DOHH2 (cell line): ENCODE data around the gene IL36A.

ENCODE experiments used
- H3F3A ChIP-seq: fragments of 200-600 bp; sonication (generic), shearing (Covaris generic); 2 replicates; pipeline ENCODE4 v1.6.0; 2016; ENCODE audit warnings: antibody characterized with exemption, mild to moderate bottlenecking; ENCODE audit not compliant: control insufficient read depth, insufficient read depth
- H3K27ac ChIP-seq: fragments of 200-600 bp; sonication (generic); 2 replicates; pipeline ENCODE4 v1.5.1; 2014; ENCODE audit warnings: low read depth, mild to moderate bottlenecking, low read length, moderate library complexity
- H3K27me3 ChIP-seq: fragments of 200-600 bp; sonication (generic); 2 replicates; pipeline ENCODE4 v1.6.1; 2014; ENCODE audit warnings: mild to moderate bottlenecking, low read length, mixed read lengths; ENCODE audit not compliant: control insufficient read depth
- H3K36me3 ChIP-seq: fragments of 200-600 bp; sonication (generic); 2 replicates; pipeline ENCODE4 v1.6.1; 2014; ENCODE audit warnings: mild to moderate bottlenecking, low read length, moderate library complexity, mixed read lengths; ENCODE audit not compliant: control insufficient read depth
- H3K4me1 ChIP-seq: fragments of 200-600 bp; sonication (generic); 2 replicates; pipeline ENCODE4 v1.6.1; 2014; ENCODE audit warnings: mild to moderate bottlenecking, low read length, mixed read lengths; ENCODE audit not compliant: control insufficient read depth
- H3K4me2 ChIP-seq: fragments of 200-600 bp; sonication (generic); 2 replicates; pipeline ENCODE4 v1.6.0; 2014; ENCODE audit warnings: mild to moderate bottlenecking, low read length, moderate library complexity
- H3K4me3 ChIP-seq: fragments of 200-600 bp; sonication (generic); 2 replicates; pipeline ENCODE4 v1.5.1; 2014; ENCODE audit warnings: mild to moderate bottlenecking, low read length, mixed read lengths
- H3K79me2 ChIP-seq: fragments of 200-600 bp; sonication (generic); 2 replicates; pipeline ENCODE4 v1.6.1; 2014; ENCODE audit warnings: mild to moderate bottlenecking, low read length, mixed read lengths; ENCODE audit not compliant: control insufficient read depth
- H3K9me2 ChIP-seq: fragments of 200-600 bp; sonication (generic); replicated peaks from 2 replicates; pipeline ENCODE4 v1.6.1; 2014; ENCODE audit warnings: mild to moderate bottlenecking, low read length, mixed read lengths; ENCODE audit not compliant: control insufficient read depth
- H3K9me3 ChIP-seq: fragments of 200-600 bp; sonication (generic); 2 replicates; pipeline ENCODE4 v1.6.1; 2014; ENCODE audit warnings: antibody characterized with exemption, low read length, mixed read lengths; ENCODE audit not compliant: control insufficient read depth, insufficient read depth
- H4K20me1 ChIP-seq: fragments of 200-600 bp; sonication (generic); 2 replicates; pipeline ENCODE4 v1.6.0; 2014; ENCODE audit warnings: low read depth, mild to moderate bottlenecking, antibody characterized with exemption, low read length, moderate library complexity; ENCODE audit not compliant: control insufficient read depth, insufficient read depth
- EZH2phosphoT487 ChIP-seq: fragments of 200-600 bp; sonication (generic); IDR thresholded peaks from 2 replicates; pipeline ENCODE4 v1.6.1; 2017; ENCODE audit warnings: borderline replicate concordance, mild to moderate bottlenecking, antibody characterized with exemption, low read length, moderate library complexity, mixed read lengths
- TF ChIP-seq, protein P1 (sequence below): fragments of 200-600 bp; sonication (generic); IDR thresholded peaks from one replicate; pipeline ENCODE4 v1.5.1; 2014; ENCODE audit warnings: antibody characterized with exemption, mild to moderate bottlenecking, low read depth, low read length; ENCODE audit not compliant: poor library complexity, severe bottlenecking

Gene IL36A

GRCh38 chr2:113039719-113040118 is 34.5 kb downstream of the IL36A start:
- TF ChIP-seq, protein P1, sequence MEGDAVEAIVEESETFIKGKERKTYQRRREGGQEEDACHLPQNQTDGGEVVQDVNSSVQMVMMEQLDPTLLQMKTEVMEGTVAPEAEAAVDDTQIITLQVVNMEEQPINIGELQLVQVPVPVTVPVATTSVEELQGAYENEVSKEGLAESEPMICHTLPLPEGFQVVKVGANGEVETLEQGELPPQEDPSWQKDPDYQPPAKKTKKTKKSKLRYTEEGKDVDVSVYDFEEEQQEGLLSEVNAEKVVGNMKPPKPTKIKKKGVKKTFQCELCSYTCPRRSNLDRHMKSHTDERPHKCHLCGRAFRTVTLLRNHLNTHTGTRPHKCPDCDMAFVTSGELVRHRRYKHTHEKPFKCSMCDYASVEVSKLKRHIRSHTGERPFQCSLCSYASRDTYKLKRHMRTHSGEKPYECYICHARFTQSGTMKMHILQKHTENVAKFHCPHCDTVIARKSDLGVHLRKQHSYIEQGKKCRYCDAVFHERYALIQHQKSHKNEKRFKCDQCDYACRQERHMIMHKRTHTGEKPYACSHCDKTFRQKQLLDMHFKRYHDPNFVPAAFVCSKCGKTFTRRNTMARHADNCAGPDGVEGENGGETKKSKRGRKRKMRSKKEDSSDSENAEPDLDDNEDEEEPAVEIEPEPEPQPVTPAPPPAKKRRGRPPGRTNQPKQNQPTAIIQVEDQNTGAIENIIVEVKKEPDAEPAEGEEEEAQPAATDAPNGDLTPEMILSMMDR, result no peak
- TF ChIP-seq EZH2phosphoT487, result no peak

DNA sequence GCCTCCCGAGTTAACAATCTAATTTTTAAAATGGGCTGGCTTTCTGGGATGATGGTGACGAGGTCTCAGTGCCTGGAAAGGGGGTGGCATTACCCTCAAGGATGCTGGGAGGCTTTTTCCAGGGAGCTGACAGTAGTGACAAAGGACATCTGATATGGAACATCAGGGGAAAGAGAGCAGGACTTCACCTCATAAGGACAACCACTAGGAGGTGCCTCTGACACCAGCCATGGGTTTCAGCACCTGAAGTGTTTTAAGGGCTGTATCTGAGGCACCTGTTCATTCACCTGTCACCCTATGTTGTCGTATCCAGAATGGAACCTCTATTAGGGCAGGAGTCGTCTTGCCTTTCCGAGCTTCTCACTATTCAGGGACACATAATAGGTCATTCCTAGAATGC is 36.6 kb downstream of the IL36A start:
- Histone ChIP-seq H3K4me3 (no peak overlapping the region), H3K27ac (no peak overlapping the region), H3F3A (no peaks in the 10 kb centered on the region), H3K4me2 (no peak overlapping the region), H3K9me3 (no peaks in the 10 kb centered on the region), H3K79me2 (no peaks in the 10 kb centered on the region), H3K27me3 (peaks cover 4% of the 10 kb centered on the region; the same call in 1 of the 2 replicates), H4K20me1 (no peaks in the 10 kb centered on the region), H3K36me3 (no peaks in the 10 kb centered on the region), H3K4me1 (no peaks in the 10 kb centered on the region), H3K9me2 (no peaks in the 10 kb centered on the region)
- no peak for TF ChIP-seq EZH2phosphoT487
- TF ChIP-seq, protein P1, result no peak

More at GRCh38 chr2:113039719-113040118, 34.5 kb downstream of the IL36A start:
- Histone ChIP-seq H3K27ac (no peak overlapping the region), H3K4me1 (no peaks in the 10 kb centered on the region), H3K4me2 (no peak overlapping the region), H4K20me1 (no peaks in the 10 kb centered on the region), H3K79me2 (no peaks in the 10 kb centered on the region), H3K9me2 (no peaks in the 10 kb centered on the region), H3F3A (no peaks in the 10 kb centered on the region), H3K36me3 (no peaks in the 10 kb centered on the region), H3K27me3 (peaks cover 4% of the 10 kb centered on the region; the same call in 1 of the 2 replicates), H3K9me3 (no peaks in the 10 kb centered on the region), H3K4me3 (no peak overlapping the region)

GRCh38 chr2:113046465-113046864 is 41.2 kb downstream of the IL36A start:
- Histone ChIP-seq H3K4me1 (no peaks in the 10 kb centered on the region), H3K4me3 (no peak overlapping the region), H3K36me3 (no peaks in the 10 kb centered on the region), H3K27me3 (0 out of 2 replicates have a peak, but pooled peaks cover 4% of the 10 kb centered on the region), H4K20me1 (no peaks in the 10 kb centered on the region), H3K4me2 (no peak overlapping the region), H3K27ac (no peak overlapping the region), H3F3A (no peaks in the 10 kb centered on the region), H3K79me2 (no peaks in the 10 kb centered on the region), H3K9me2 (no peaks in the 10 kb centered on the region), H3K9me3 (no peaks in the 10 kb centered on the region)
- no peak for TF ChIP-seq EZH2phosphoT487
- TF ChIP-seq, protein P1, result no peak
